GM18909 (cell line): ENCODE data around the gene KLHDC8A.
"Not testable (repeated sequence)": the region's sequence is repeated elsewhere in the genome, so short reads cannot be mapped to it uniquely, and the experiment has no call there.

Source experiments
- ATAC-seq: cut with Tn5 transposase; IDR thresholded peaks from one replicate; pipeline ENCODE4 v1.9.1; 2021; ENCODE audit warnings: mild to moderate bottlenecking; ENCODE audit not compliant: unreplicated experiment, poor library complexity

Gene KLHDC8A

DNA sequence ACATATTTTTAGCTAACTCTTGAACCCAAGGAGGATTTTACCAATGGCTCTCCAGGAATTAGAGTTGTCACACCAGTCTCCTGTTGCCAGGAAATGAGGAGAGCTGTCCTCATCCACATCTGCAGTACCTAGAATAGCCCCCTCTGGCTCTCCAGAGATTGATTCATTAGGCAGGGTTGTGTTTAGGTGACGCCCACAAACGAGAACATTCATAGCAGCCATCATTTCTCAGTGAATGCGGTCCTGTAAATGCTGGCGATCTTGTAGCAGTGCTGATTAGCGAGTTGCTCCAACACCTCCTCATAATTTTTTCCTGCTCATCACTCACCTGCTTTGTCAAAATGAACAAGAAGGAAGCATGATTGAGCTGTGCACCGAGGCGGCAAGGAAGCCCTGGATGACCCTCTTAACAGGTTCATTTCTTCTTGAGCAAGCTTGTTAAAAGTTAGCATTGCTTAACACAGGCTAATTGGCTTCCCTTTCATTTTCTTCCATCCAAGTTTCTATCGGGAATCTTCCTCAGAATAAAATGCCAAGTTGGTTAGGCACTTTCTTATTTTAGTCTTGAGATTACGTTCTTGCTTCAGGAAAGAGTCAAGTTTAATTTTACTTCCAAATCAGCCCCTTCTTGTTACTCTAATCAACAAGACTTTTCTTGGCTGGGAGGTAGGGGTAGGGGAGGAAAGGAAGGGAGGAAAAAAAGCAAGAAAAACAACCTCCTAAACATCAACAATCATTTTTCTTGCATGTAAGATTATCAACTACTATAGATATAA lies 16.5 kb upstream of the KLHDC8A start:
- ATAC-seq, result no peak

DNA sequence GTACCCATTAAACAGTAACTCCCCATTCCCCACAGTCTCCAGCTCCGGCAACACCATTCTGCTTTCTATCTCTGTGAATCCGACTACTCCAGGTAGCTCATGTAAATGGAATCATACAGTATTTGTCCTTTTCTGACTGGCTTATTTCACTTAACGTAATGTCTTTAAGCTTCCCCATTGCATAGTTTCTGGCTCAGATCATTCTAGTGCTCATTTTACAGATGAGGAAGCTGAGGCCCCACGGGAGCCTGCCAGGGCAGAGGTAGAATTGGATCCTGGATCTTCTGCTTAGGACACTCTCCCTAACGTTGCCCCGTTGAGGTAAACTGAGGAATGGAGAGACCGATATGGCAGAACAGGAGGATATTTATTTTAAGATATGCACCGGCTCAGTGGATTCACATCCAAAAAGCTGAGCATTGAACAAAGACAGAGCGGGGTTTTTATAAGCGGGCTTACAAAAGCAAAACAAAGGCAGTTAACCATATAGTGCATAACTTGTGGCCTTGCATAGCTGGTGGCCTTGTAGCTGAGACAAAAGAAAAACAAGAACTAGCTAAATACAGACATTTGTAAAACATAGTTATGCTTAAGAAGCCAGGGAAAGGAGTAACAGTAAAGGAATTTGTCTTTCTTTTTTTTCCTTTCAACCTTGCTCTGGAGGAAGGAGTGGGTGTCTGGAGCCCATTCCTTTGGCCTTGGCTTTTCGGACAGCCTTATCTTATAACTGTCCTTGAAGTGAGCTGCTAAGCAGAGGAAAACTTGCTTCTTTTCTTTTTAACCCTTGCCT lies 15.3 kb upstream of the KLHDC8A start:
- ATAC-seq, result no peak

- no peak for ATAC-seq
Measured at GRCh38 chr1:205370780-205371179, 14.1 kb upstream of the KLHDC8A start.

- no peak for ATAC-seq
Measured at GRCh38 chr1:205369701-205370123, 13.0 kb upstream of the KLHDC8A start.

- ATAC-seq, result no peak
Measured at GRCh38 chr1:205368478-205368877, 11.8 kb upstream of the KLHDC8A start.

DNA sequence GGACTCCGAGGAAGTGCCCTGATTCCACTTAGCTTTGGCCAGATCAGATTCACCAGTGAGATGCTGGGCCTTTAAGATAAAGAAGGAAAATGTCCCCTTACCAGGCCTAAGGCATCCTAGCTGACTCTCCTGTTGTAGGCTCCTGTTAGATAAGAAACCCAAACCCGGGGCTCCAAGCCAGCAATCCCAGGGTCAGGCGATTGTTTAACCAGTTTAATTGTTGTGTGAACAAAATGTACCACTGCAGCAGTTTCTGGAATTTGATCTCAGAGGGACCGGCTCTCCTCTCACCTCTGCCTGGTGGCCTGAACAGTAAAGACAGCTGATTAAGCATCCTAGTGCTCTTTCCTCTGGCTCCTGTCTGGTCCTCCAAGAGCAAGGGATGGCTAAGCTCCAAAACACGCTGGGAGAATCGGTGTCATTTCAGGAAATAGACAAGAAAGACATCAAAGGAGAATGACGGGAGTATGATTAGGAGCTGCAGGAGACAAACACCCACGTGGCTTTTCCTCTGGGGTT lies 9.3 kb upstream of the KLHDC8A start:
- ATAC-seq, result no peak

- not testable (repeated sequence) for ATAC-seq
Measured at GRCh38 chr1:205365086-205365485, 8.4 kb upstream of the KLHDC8A start.

DNA sequence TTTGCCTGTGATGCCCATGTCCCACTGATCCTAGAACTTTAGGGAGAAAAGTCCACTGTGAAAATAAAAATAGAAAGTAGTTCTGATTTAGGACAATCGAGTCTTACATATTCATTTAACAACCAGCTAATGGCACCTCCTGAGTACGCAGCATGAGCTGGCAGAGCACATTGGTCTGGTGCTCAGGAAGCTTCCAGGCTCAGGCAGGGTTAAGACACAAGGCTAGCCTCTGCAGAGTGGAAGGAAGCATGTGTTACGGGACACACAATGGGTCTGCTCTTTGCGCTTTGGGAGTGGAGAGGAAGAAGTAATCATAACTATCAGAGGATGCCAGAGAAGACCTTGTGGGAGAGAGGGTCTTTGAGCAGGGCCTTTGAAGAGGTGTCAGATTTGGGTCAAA lies 4.2 kb upstream of the KLHDC8A start:
- ATAC-seq, result no peak

GRCh38 chr1:205359771-205360565 lies 3.2 kb upstream of the KLHDC8A start:
- no peak for ATAC-seq

GRCh38 chr1:205358579-205358978 lies 1.9 kb upstream of the KLHDC8A start:
- ATAC-seq, result no peak

GRCh38 chr1:205357567-205357966 lies 845 bp upstream of the KLHDC8A start:
- ATAC-seq, result no peak

- no peak for ATAC-seq
Measured at GRCh38 chr1:205355075-205355453, 1.7 kb downstream of the KLHDC8A start.

DNA sequence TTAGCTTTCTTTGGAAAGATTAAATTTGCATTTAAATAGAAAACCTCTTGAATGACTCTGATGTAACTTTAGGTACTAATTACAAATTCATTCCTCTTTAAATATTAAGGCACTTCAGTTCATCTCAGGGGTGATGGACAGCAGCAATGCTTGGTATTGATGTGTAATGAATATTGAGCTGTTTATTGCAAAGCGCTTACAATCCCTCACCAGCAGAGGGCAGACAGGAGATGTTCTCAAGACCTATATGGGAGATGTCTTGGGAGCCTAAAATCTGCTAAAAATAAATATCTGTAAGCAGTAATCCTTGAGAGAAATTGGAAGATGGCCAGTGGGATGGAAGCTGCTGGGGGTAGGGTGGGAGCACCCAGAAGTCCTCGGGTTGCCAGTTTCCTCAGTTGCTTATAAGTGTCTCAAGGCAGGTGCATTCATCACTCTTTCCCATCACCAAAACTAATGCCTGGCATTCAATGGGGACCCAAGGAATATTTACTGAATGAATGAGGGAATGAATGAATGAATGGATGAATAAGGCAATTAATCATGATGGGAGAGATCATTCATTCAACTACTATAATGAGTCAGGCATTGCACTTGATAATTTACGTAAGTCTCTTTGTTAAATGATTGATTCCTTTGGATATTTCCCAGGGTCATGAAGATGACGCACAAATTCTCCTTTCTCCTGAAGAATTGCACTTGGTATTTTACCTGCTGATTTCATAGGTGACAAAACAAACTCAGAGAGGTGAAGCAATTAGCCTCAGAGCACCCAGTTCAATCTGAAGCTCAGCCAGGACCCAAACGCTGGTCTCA lies 2.3 kb downstream of the KLHDC8A start:
- no peak for ATAC-seq

DNA sequence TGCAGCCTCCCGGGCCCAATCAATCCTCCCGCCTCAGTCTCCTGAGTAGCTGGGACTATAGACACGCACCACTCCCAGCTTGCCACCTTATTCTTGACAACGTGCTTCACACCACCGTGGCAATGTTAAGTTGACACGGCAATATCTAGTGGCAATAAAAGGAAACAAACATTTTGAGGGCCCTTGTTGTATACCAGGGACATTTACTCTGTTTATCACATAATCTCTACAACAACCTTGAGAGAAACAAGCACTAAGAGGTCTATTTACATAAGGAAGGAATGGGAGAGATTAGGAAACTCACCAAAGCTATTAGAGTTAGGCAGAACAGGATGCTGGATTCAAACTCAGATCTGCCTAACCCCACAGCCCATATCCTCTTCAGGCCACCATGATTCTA lies 3.1 kb downstream of the KLHDC8A start:
- no peak for ATAC-seq

DNA sequence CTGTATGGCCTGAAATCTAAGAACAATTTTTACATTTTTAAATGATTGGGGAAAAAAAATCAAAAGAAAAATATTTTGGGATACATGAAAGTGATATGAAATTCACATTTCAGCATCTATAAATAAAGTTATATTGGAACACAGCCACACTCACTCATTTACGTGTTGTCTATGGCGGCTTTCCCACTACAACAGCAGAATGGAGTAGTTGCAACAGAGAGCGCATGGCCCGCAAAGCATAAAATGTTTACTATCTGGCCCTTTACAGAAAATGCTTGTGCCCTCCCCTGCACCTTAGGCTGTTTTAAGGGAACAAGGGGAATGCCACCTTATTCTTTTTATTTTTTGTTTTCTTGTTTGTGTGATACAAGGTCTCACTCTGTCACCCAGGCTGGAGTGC lies 3.5 kb downstream of the KLHDC8A start:
- no peak for ATAC-seq

- ATAC-seq, result no peak
Measured at GRCh38 chr1:205351984-205352713, 4.6 kb downstream of the KLHDC8A start.

DNA sequence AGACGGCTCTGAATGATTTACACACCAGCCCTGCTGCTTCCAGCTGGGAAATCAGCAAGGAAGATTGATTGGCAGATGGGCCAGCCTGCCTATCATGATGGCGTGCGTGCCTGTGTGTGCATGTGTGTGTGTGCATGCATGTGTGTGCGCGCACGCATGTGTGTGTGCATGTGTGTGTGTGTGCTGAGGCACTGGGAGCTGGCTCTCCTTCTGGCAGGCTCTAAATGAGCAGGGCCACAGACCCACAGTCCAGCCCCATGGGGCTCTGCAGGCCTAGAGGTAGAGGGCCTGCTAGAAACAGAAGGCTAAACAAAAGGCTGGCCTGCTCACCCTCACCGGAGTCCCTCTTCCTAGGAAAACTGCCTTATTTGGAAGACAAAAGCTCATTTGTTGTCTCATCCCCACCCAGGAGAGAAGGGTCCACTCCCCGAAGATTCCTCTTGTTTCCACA lies 6.0 kb downstream of the KLHDC8A start:
- ATAC-seq, result no peak

DNA sequence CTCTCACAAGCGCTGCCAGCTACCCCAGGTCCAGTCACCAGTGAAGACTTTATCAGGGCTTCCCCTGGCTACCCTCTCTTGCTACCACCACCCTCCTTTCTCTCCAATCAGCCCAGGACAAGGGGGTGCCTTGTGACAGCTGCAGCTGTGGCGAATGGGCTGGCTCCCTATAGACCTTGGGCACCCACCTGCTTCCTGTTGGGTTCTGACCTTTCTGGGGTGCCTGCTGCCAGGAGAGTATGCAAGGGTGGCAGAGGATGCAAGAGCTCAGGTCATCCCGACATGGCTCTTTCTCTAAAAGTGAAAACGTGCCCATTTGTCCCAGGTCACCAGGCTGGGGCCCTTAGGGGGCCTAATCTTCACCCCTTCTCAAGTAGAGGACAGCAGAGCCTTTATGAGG lies 6.6 kb downstream of the KLHDC8A start:
- no peak for ATAC-seq
